Esophagus squamous epithelium (tissue), 5 donors: ENCODE results near the gene TMEM184C. TPM values are rescaled to one million over a fixed set of nuclear protein-coding genes. Genes with fewer than 3 reads are reported as not detected.

ENCODE experiments used
- DNase-seq: peaks from one replicate; lab custom pipeline; 2025; lab: John Stamatoyannopoulos, UW
- H3K27ac ChIP-seq, 4 donors: fragments of 200-600 bp; sonication (generic); one replicate each; pipeline ENCODE4 v1.5.1; 2016 to 2019; ENCODE audit warnings: mild to moderate bottlenecking in 1 of 4
- H3K27me3 ChIP-seq, 4 donors: fragments of 200-600 bp; sonication (generic); 1 replicate in 3 of 4; 2 replicates in 1 of 4; pipeline versions ENCODE4 v1.5.1 to v1.6.0; 2017 to 2021; ENCODE audit warnings: antibody characterized with exemption in 1 of 4
- H3K36me3 ChIP-seq, 3 donors: fragments of 200-600 bp; sonication (generic); one replicate each; pipeline ENCODE4 v1.5.1; 2016 to 2019
- H3K4me1 ChIP-seq, 3 donors: fragments of 200-600 bp; sonication (generic); one replicate each; pipeline ENCODE4 v1.5.1; 2017 to 2019
- H3K4me3 ChIP-seq, 4 donors: fragments of 200-600 bp; sonication (generic); 1 replicate in 3 of 4; 2 replicates in 1 of 4; pipeline ENCODE4 v1.5.1; 2016 to 2019; ENCODE audit warnings: mild to moderate bottlenecking in 2 of 4, moderate library complexity in 1 of 4
- H3K9me3 ChIP-seq, 3 donors: fragments of 200-600 bp; sonication (generic); one replicate each; pipeline ENCODE4 v1.5.1; 2016 to 2019
- POLR2A ChIP-seq, 4 donors: fragments of 450-650 bp; IDR thresholded peaks; one replicate each; pipeline ENCODE4 v1.6.1; 2017; ENCODE audit warnings: antibody characterized with exemption in 4 of 4, mild to moderate bottlenecking in 4 of 4, moderate library complexity in 3 of 4
- WGBS, 2 donors: methylation state at CpG; one replicate each; pipeline ENCODE4 v1.1.5; 2018; 5-methylcytosine and 5-hydroxymethylcytosine counted together
- intact Hi-C: fragments of 100-400 bp; cut with DNase I; formaldehyde crosslinking; loops from one replicate; pipeline ENCODE4 v1.15.0; 2022
- total RNA-seq, 4 donors: library from RNA; depleted of rRNA; stranded (reverse); fragments of >200 nt; gene quantifications; one replicate each; pipeline ENCODE4 v1.1.0, GENCODE V29; 2016
- TF ChIP-seq, protein P1 (sequence below), 6 experiments: fragments of 450-650 bp in 4 of 6; fragments of 200-600 bp in 2 of 6; sonication (generic) in 2 of 6; IDR thresholded peaks; one replicate each; pipeline ENCODE4 v1.5.1; 2016 to 2019; ENCODE audit warnings: antibody characterized with exemption in 6 of 6, mild to moderate bottlenecking in 4 of 6, moderate library complexity in 4 of 6
- donor health status: DM: yes; HTN: yes; CAD: no.

TMEM184C gene
- total RNA-seq: 10 to 100 TPM; 16.0 to 29.0 (median 21.6) TPM

DNA sequence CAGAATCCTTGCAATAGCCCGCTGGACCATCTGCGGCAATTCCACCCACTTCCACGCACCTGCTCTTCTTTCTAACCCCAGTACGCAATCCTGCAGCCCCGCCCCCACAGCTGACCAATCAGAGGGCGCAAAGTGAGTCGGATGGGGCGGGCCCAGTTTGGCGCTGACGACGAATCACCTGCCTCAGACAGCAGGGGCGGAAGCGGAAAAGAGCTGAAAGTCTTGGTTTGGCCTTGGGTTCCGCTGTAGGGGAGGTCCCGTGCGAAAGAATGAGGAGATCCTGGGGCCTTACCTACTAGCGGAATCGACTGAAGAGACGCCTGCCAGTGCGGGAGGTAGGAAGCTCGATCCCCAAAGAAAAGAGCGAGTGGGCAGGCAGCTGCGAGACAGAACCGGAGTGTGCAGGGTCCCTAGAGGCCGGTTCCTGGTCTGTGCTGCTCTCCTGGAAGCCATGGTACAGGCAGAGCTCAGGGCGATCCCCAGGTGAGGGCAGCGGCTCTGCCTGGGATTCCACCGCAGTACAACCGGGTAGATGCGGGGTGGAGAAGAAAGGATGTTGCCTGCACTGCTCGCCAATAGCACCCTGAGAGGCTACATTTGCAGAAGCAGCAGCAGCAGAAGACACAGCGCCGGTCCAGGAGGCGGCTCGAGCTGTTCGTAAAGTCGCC, at the start of gene TMEM184C:
Gene TMEM184C, plus strand, starts transcription at position 225 of the 668 bp plus-strand sequence. CDS start 560 bp downstream, outside the sequence.
- H3K9me3 ChIP-seq: no peaks in the 10 kb centered on the region
- H3K4me3 ChIP-seq: peak within 1 kb of the TSS; percentile 52 to 95 (median 90)
- H3K27ac ChIP-seq: peak within 1 kb of the TSS; percentile 84 to 93 (median 90)
- DNase-seq: peak; percentile 86
- H3K4me1 ChIP-seq: peaks cover 0 to 51% (median 22%) of the 10 kb centered on the region in 3 donors
- H3K27me3 ChIP-seq: no peaks in the 10 kb centered on the region
- intact Hi-C loops: no loop called here
- H3K36me3 ChIP-seq: peaks cover 0 to 6% (median 0%) of the 10 kb centered on the region in 3 donors
- TF ChIP-seq, protein P1, sequence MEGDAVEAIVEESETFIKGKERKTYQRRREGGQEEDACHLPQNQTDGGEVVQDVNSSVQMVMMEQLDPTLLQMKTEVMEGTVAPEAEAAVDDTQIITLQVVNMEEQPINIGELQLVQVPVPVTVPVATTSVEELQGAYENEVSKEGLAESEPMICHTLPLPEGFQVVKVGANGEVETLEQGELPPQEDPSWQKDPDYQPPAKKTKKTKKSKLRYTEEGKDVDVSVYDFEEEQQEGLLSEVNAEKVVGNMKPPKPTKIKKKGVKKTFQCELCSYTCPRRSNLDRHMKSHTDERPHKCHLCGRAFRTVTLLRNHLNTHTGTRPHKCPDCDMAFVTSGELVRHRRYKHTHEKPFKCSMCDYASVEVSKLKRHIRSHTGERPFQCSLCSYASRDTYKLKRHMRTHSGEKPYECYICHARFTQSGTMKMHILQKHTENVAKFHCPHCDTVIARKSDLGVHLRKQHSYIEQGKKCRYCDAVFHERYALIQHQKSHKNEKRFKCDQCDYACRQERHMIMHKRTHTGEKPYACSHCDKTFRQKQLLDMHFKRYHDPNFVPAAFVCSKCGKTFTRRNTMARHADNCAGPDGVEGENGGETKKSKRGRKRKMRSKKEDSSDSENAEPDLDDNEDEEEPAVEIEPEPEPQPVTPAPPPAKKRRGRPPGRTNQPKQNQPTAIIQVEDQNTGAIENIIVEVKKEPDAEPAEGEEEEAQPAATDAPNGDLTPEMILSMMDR (IDR thresholded peaks at IDR 0.05): peak in 1 of 6 experiments; percentile 27
- peak in 2 of 4 donors; percentile 54 to 70 for TF ChIP-seq POLR2A (IDR thresholded peaks at IDR 0.05)
- WGBS, 2 donors: 1% methylated on average over 16 to 31 of the region's 37 CpGs

- no peaks in the 10 kb centered on the region for H3K4me1 ChIP-seq
- H3K27ac ChIP-seq: no peak overlapping the region
- H3K27me3 ChIP-seq: no peaks in the 10 kb centered on the region
- intact Hi-C loops: no loop called here
- no peaks in the 10 kb centered on the region for H3K36me3 ChIP-seq
- peaks cover 0 to 4% (median 0%) of the 10 kb centered on the region in 3 donors for H3K9me3 ChIP-seq
- no peak overlapping the region for H3K4me3 ChIP-seq
- DNase-seq: no peak
- no peak for TF ChIP-seq POLR2A (IDR thresholded peaks at IDR 0.05)
- TF ChIP-seq, protein P1 (IDR thresholded peaks at IDR 0.05): no peak
- WGBS, 2 donors: 45 to 57% methylated on average over 4 of the region's 4 CpGs
Measured at GRCh38 chr4:147570616-147571015, 46.6 kb upstream of the TMEM184C start.

DNA sequence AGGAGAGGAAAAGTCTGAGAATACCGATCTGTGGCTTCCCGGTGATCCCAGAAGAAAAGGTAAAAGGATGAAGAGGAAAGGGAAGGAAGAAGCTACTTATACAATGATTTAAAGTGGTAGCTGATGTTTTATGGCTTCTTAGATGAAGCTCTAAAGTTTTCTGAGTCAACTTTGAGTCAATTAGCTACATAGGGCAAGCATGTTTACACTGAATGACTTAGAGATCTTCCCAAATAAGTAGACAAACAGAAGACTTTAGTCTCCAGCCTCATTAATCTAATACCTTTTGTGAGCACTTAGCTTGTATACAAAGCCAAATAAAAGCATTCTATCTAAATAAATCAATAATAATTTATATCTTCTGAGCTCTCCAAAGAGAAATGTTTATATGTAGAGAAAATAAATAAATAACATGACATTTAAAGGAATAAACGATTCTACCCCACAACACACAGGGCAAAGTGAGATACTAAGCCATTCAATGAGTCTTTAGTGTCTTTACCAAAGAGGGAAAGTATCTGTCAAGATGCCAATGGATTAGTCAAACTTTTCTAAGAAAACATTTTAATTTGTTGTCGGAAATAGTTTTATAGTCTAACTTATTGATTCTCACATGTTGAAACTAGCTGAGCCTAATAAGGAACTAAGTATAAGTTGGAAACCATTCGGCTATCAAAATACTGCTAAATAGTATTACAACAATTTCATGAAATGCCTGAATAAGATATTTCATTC, 46.0 kb upstream of the TMEM184C start:
- H3K4me1 ChIP-seq: no peaks in the 10 kb centered on the region
- no peak overlapping the region for H3K4me3 ChIP-seq
- WGBS, 2 donors: 41 to 45% methylated on average over 5 of the region's 5 CpGs
- H3K27me3 ChIP-seq: no peaks in the 10 kb centered on the region
- H3K36me3 ChIP-seq: no peaks in the 10 kb centered on the region
- no peak overlapping the region for H3K27ac ChIP-seq
- intact Hi-C loops: no loop called here
- H3K9me3 ChIP-seq: no peaks in the 10 kb centered on the region
- TF ChIP-seq POLR2A (IDR thresholded peaks at IDR 0.05): no peak
- TF ChIP-seq, protein P1 (IDR thresholded peaks at IDR 0.05): no peak
- DNase-seq: no peak

- Histone ChIP-seq H3K27ac (no peak overlapping the region), H3K36me3 (no peaks in the 10 kb centered on the region), H3K9me3 (no peaks in the 10 kb centered on the region), H3K27me3 (no peaks in the 10 kb centered on the region), H3K4me1 (no peaks in the 10 kb centered on the region), H3K4me3 (no peak overlapping the region)
- intact Hi-C loops: no loop called here
- 76 to 85% methylated on average over 3 of the region's 3 CpGs for WGBS, 2 donors
- TF ChIP-seq, protein P1 (IDR thresholded peaks at IDR 0.05): no peak
- TF ChIP-seq POLR2A (IDR thresholded peaks at IDR 0.05): no peak
- no peak for DNase-seq
Measured at GRCh38 chr4:147576084-147576483, 41.1 kb upstream of the TMEM184C start.

DNA sequence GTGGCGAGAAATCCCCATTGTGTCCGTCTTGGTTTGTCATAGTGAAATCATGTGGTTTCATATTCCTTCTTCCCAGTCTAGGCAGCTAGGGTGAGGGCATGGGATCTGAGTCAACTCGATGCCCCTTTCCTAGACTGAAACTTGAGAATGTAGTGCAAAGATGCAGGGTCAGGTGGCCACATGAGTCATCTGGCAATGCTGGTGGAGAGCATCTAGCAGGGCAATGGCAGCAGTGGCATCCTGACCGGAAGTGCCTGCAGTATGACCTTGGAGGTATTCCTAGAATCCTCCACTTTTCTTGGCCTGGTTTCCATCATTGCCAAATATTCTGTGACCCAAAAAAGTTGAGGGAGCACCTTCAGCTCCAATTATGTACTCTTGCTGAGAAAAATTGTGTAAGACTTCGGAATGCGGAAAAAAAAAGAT, 39.1 kb upstream of the TMEM184C start:
- Histone ChIP-seq H3K4me1 (no peaks in the 10 kb centered on the region), H3K27ac (no peak overlapping the region), H3K9me3 (no peaks in the 10 kb centered on the region), H3K4me3 (no peak overlapping the region), H3K27me3 (no peaks in the 10 kb centered on the region), H3K36me3 (no peaks in the 10 kb centered on the region)
- TF ChIP-seq, protein P1 (IDR thresholded peaks at IDR 0.05): no peak
- TF ChIP-seq POLR2A (IDR thresholded peaks at IDR 0.05): no peak
- DNase-seq: no peak
- 55 to 71% methylated on average over 5 to 6 of the region's 6 CpGs for WGBS, 2 donors
- intact Hi-C loops: no loop called here
